ENCODE results near the gene EXT2.

GRCh38 chr11:44104481-44105294, 9.2 kb downstream of the EXT2 start:
- no peak for TF ChIP-seq CTCF (IDR thresholded peaks at IDR 0.05; ENCODE audit: low read depth, low read length)
- no peak for TF ChIP-seq EZH2phosphoT487 (IDR thresholded peaks at IDR 0.05; ENCODE audit: low read depth)

All from OCI-LY3 (cell line).